GM18526 (cell line): ENCODE data around the gene ZNF784.

Experiments used
- POLR2A ChIP-seq: IDR thresholded peaks from 3 replicates; pipeline ENCODE4 v1.6.1; 2011; ENCODE audit not compliant: insufficient read length; ENCODE audit errors: extremely low read depth

The ZNF784 gene

GRCh38 chr19:55578761-55579747 is 45.3 kb downstream of the ZNF784 start:
- no peak for TF ChIP-seq POLR2A

GRCh38 chr19:55578031-55578760 is 46.2 kb downstream of the ZNF784 start:
- TF ChIP-seq POLR2A: no peak

- no peak for TF ChIP-seq POLR2A
Measured at GRCh38 chr19:55576746-55577145, 47.6 kb downstream of the ZNF784 start.
